Fibroblast of lung (primary cell): ENCODE results near the gene AGPAT4.

ENCODE experiments used
- CTCF ChIP-seq, 2 donors: IDR thresholded peaks in 1 of 2; conservative IDR thresholded peaks in 1 of 2; 1 replicate in 1 of 2; 2 replicates in 1 of 2; pipeline ENCODE4 v1.5.1; 2011 to 2012; ENCODE audit warnings: low read length in 2 of 2, control low read depth in 1 of 2, inconsistent platforms in 1 of 2, low read depth in 1 of 2, mild to moderate bottlenecking in 1 of 2
- EZH2 ChIP-seq: IDR thresholded peaks from 2 replicates; pipeline ENCODE4 v1.5.1; 2012; ENCODE audit warnings: low read length, control low read depth, mild to moderate bottlenecking; ENCODE audit errors: missing control alignments

- TF ChIP-seq CTCF (conservative IDR thresholded peaks at IDR 0.05 in 1 of 2, IDR thresholded peaks at IDR 0.05 in 1 of 2; ENCODE audit: low read depth in 1 of 2, low read length in 2 of 2) (no peak), EZH2 (no peak)
Observed at GRCh38 chr6:161138543-161139303, 135.1 kb downstream of the AGPAT4 start.
